IPS-18a (cell line): ENCODE measurements around the gene MYH9.

ENCODE experiments used
- H3K27ac ChIP-seq: one replicate; pipeline ENCODE4 v1.5.1; 2013; ENCODE audit warnings: low read length
- H3K27me3 ChIP-seq: one replicate; pipeline ENCODE4 v1.6.1; 2013; ENCODE audit warnings: mild to moderate bottlenecking, low read length; ENCODE audit not compliant: control insufficient read depth, insufficient read depth
- H3K36me3 ChIP-seq: one replicate; pipeline ENCODE4 v1.6.1; 2013; ENCODE audit warnings: low read depth, low read length; ENCODE audit not compliant: control insufficient read depth
- H3K4me1 ChIP-seq: one replicate; pipeline ENCODE4 v1.6.1; 2013; ENCODE audit warnings: low read depth, low read length; ENCODE audit not compliant: control insufficient read depth
- H3K4me3 ChIP-seq: one replicate; pipeline ENCODE4 v1.5.1; 2013; ENCODE audit warnings: low read length
- H3K9ac ChIP-seq: one replicate; pipeline ENCODE4 v1.6.1; 2013; ENCODE audit warnings: mild to moderate bottlenecking, low read length, moderate library complexity
- H3K9me3 ChIP-seq: one replicate; pipeline ENCODE4 v1.6.1; 2013; ENCODE audit warnings: low read depth, low read length; ENCODE audit not compliant: control insufficient read depth

Gene MYH9

GRCh38 chr22:36335621-36336020 is 52.1 kb downstream of the MYH9 start:
- peaks cover 44% of the 10 kb centered on the region for H3K4me1 ChIP-seq
- H3K36me3 ChIP-seq: peaks cover 40% of the 10 kb centered on the region
- H3K4me3 ChIP-seq: no peak overlapping the region
- H3K27me3 ChIP-seq: no peaks in the 10 kb centered on the region
- no peaks in the 10 kb centered on the region for H3K9me3 ChIP-seq
- H3K9ac ChIP-seq: peak overlapping the region; percentile 18
- H3K27ac ChIP-seq: peak overlapping the region; percentile 60

GRCh38 chr22:36334821-36335603 is 52.8 kb downstream of the MYH9 start:
- no peaks in the 10 kb centered on the region for H3K9me3 ChIP-seq
- H3K4me3 ChIP-seq: no peak overlapping the region
- no peaks in the 10 kb centered on the region for H3K27me3 ChIP-seq
- H3K4me1 ChIP-seq: peaks cover 49% of the 10 kb centered on the region
- peaks cover 37% of the 10 kb centered on the region for H3K36me3 ChIP-seq
- H3K27ac ChIP-seq: peak overlapping the region; percentile 60
- H3K9ac ChIP-seq: peak overlapping the region; percentile 18

- no peak overlapping the region for H3K27ac ChIP-seq
- no peaks in the 10 kb centered on the region for H3K9me3 ChIP-seq
- H3K9ac ChIP-seq: no peak overlapping the region
- no peaks in the 10 kb centered on the region for H3K27me3 ChIP-seq
- peaks cover 29% of the 10 kb centered on the region for H3K36me3 ChIP-seq
- peaks cover 55% of the 10 kb centered on the region for H3K4me1 ChIP-seq
- H3K4me3 ChIP-seq: no peak overlapping the region
These were observed 53.5 kb downstream of the MYH9 start for GRCh38 chr22:36334081-36334820.

- Histone ChIP-seq H3K36me3 (peaks cover 23% of the 10 kb centered on the region), H3K4me3 (no peak overlapping the region), H3K9ac (no peak overlapping the region), H3K9me3 (no peaks in the 10 kb centered on the region), H3K27ac (no peak overlapping the region), H3K4me1 (peaks cover 61% of the 10 kb centered on the region), H3K27me3 (no peaks in the 10 kb centered on the region)
These were observed 54.1 kb downstream of the MYH9 start for GRCh38 chr22:36333644-36334043.

GRCh38 chr22:36332623-36333332 is 55.0 kb downstream of the MYH9 start:
- Histone ChIP-seq H3K36me3 (peaks cover 22% of the 10 kb centered on the region), H3K4me3 (no peak overlapping the region), H3K27me3 (no peaks in the 10 kb centered on the region), H3K27ac (peak overlapping the region; percentile 17), H3K9me3 (no peaks in the 10 kb centered on the region), H3K4me1 (peaks cover 66% of the 10 kb centered on the region), H3K9ac (peak overlapping the region; percentile 11)

- H3K27me3 ChIP-seq: no peaks in the 10 kb centered on the region
- H3K36me3 ChIP-seq: peaks cover 19% of the 10 kb centered on the region
- peak overlapping the region; percentile 39 for H3K9ac ChIP-seq
- H3K4me3 ChIP-seq: no peak overlapping the region
- peak overlapping the region; percentile 70 for H3K27ac ChIP-seq
- no peaks in the 10 kb centered on the region for H3K9me3 ChIP-seq
- peaks cover 66% of the 10 kb centered on the region for H3K4me1 ChIP-seq
These were observed 55.7 kb downstream of the MYH9 start for GRCh38 chr22:36331912-36332622.

- H3K27me3 ChIP-seq: no peaks in the 10 kb centered on the region
- peak overlapping the region; percentile 39 for H3K9ac ChIP-seq
- H3K36me3 ChIP-seq: peaks cover 19% of the 10 kb centered on the region
- H3K9me3 ChIP-seq: no peaks in the 10 kb centered on the region
- peaks cover 62% of the 10 kb centered on the region for H3K4me1 ChIP-seq
- peak overlapping the region; percentile 86 for H3K27ac ChIP-seq
- no peak overlapping the region for H3K4me3 ChIP-seq
These were observed 56.4 kb downstream of the MYH9 start for GRCh38 chr22:36331306-36331911.

- Histone ChIP-seq H3K9ac (peak overlapping the region; percentile 39), H3K36me3 (peaks cover 21% of the 10 kb centered on the region), H3K9me3 (no peaks in the 10 kb centered on the region), H3K27ac (peak overlapping the region; percentile 86), H3K4me3 (no peak overlapping the region), H3K27me3 (no peaks in the 10 kb centered on the region), H3K4me1 (peaks cover 56% of the 10 kb centered on the region)
These were observed 57.0 kb downstream of the MYH9 start for GRCh38 chr22:36330655-36331305.

- Histone ChIP-seq H3K36me3 (peaks cover 27% of the 10 kb centered on the region), H3K4me3 (no peak overlapping the region), H3K4me1 (peaks cover 50% of the 10 kb centered on the region), H3K9me3 (no peaks in the 10 kb centered on the region), H3K9ac (peak overlapping the region; percentile 76), H3K27ac (peak overlapping the region; percentile 97), H3K27me3 (no peaks in the 10 kb centered on the region)
These were observed 57.6 kb downstream of the MYH9 start for GRCh38 chr22:36330127-36330526.

- Histone ChIP-seq H3K27ac (peak overlapping the region; percentile 97), H3K27me3 (no peaks in the 10 kb centered on the region), H3K36me3 (peaks cover 33% of the 10 kb centered on the region), H3K4me3 (peak overlapping the region; percentile 4), H3K9ac (peak overlapping the region; percentile 76), H3K4me1 (peaks cover 50% of the 10 kb centered on the region), H3K9me3 (no peaks in the 10 kb centered on the region)
These were observed 58.3 kb downstream of the MYH9 start for GRCh38 chr22:36329254-36330078.
